Prostate gland (tissue), 2 donors: ENCODE data around the gene AKT1.

Experiments
- CTCF ChIP-seq, 4 experiments: fragments of 200-600 bp in 2 of 4; fragments of 450-650 bp in 2 of 4; sonication (generic) in 2 of 4; IDR thresholded peaks; 1 replicate in 3 of 4; 2 replicates in 1 of 4; pipeline ENCODE4 v1.5.1; 2016 to 2019; ENCODE audit warnings: antibody characterized with exemption in 4 of 4, mild to moderate bottlenecking in 2 of 4, moderate library complexity in 2 of 4
- POLR2A ChIP-seq: fragments of 450-650 bp; IDR thresholded peaks from one replicate; pipeline ENCODE4 v1.6.1; 2016; ENCODE audit warnings: antibody characterized with exemption, mild to moderate bottlenecking
- POLR2AphosphoS5 ChIP-seq: sonication (generic); formaldehyde crosslinking; IDR thresholded peaks from one replicate; pipeline ENCODE4 v1.6.1; 2017; ENCODE audit warnings: antibody characterized with exemption

DNA sequence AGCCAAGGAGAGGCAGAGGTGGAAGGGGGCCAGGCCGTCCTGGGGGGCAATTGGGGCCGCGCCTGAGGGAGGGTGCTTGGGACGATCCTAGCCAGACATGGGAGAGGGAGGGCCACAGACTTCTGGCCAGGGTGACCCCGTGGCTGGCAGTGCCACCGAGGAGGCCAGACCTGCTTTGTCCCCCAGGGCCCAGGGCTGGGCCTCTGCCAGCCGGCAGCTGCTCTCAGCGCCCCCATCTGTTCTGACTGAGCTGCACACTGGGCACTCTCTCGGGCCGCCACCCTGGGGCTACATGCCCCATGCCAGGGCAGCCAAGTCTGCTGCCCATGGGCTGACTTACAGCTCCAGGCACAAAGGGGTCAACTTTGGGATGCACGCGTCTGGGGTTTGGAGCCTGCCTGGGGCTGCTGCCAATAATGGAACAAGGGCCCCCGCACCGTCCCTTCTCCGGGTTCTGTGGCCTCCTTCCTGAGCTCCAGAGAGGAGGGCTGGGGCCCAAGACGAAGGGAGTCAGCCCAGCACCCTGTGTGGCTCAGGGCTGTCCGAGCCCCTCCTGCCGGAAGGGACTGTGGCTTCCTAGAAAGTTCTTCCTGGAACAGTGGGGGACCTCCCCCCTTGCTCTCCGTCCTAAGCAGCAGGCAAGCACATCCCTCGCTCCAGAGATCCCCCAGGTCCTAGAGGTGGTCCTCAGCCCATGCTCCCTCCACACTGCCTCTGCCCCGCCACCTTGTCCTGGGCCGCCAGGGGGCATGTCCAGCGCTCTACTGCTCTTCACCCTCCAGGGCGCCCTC, 70.4 kb downstream of the AKT1 start:
- TF ChIP-seq CTCF (IDR thresholded peaks at IDR 0.05) (no peak), POLR2AphosphoS5 (no peak), POLR2A (no peak)
